HFFc6 (cell line): ENCODE data around the gene ANGPTL7. TPM values are rescaled to one million over a fixed set of nuclear protein-coding genes. Genes with fewer than 3 reads are reported as not detected.
"Not testable (repeated sequence)": the region's sequence is repeated elsewhere in the genome, so short reads cannot be mapped to it uniquely, and the experiment has no call there.

Source experiments
- DNase-seq: peaks from one replicate; pipeline ENCODE4 v3.0.0-alpha.2; 2018
- H3K27ac Mint-ChIP-seq: 2 replicates; pipeline ENCODE4 v1.8.0; 2020; ENCODE audit warnings: mild to moderate bottlenecking, mixed read lengths
- H3K27me3 Mint-ChIP-seq: 2 replicates; pipeline ENCODE4 v1.8.0; 2021; ENCODE audit warnings: mild to moderate bottlenecking, moderate library complexity, mixed read lengths; ENCODE audit not compliant: insufficient read depth
- H3K36me3 Mint-ChIP-seq: 2 replicates; pipeline ENCODE4 v1.8.0; 2021; ENCODE audit warnings: low read depth, mixed read lengths
- H3K4me1 Mint-ChIP-seq: 2 replicates; pipeline ENCODE4 v1.8.0; 2020; ENCODE audit warnings: low read depth, mixed read lengths
- H3K4me3 Mint-ChIP-seq: 2 replicates; pipeline ENCODE4 v1.8.0; 2020; ENCODE audit warnings: mild to moderate bottlenecking, moderate library complexity, mixed read lengths
- H3K9me3 Mint-ChIP-seq: 2 replicates; pipeline ENCODE4 v1.8.0; 2020; ENCODE audit warnings: mild to moderate bottlenecking, mixed read lengths
- CTCF ChIP-seq: fragments of 200-600 bp; sonication (generic); IDR thresholded peaks from 2 replicates; pipeline ENCODE4 v1.5.0; 2021; ENCODE audit warnings: antibody characterized with exemption, mild to moderate bottlenecking
- total RNA-seq, 6 experiments: library from RNA; stranded (reverse); fragmentation: NEBNext Ultra II Directional; extraction: Animal tissue kit (Norgen Biotek cat#: 25700); gene quantifications; 2 replicates in 1 of 6; 3 replicates in 5 of 6; pipeline ENCODE4 v1.2.3, GENCODE V29; 2021

Gene ANGPTL7
- total RNA-seq, 6 experiments from 2014 or later = not detected

- DNase-seq = no peak
- Mint-ChIP-seq H3K27me3 (no peaks in the 10 kb centered on the region; the same call in 1 of the 2 replicates), H3K4me3 (no peak overlapping the region), H3K4me1 (peaks cover 44% of the 10 kb centered on the region), H3K9me3 (no peaks in the 10 kb centered on the region), H3K27ac (peak overlapping the region; percentile 93), H3K36me3 (peaks cover 36% of the 10 kb centered on the region)
- no peak for TF ChIP-seq CTCF
Observed at GRCh38 chr1:11157394-11157793, 31.8 kb upstream of the ANGPTL7 start.

DNA sequence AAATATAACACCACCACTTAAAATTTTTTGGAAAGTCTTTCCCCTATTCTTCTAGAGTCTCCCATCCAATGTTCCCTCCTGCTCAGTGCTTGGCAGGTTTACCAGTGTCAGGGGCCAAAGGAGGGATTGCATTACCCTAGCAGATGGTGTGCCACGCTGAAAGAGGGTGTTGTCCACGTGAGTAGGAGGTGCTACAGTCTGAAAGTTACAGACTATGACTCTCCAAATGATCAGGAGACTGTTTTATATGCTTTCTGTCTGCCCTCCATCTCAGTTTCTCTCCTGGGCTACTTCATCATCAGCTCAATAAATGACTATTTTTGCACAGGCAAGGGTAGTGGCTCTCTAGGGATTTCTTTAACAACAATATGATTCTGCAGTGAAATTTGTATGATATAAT, 31.3 kb upstream of the ANGPTL7 start:
- H3K36me3 Mint-ChIP-seq = peaks cover 34% of the 10 kb centered on the region
- H3K27ac Mint-ChIP-seq = peak overlapping the region; percentile 93
- TF ChIP-seq CTCF = no peak
- peak; percentile 21 for DNase-seq
- H3K4me1 Mint-ChIP-seq = peaks cover 39% of the 10 kb centered on the region
- H3K4me3 Mint-ChIP-seq = peak overlapping the region; percentile 78
- H3K9me3 Mint-ChIP-seq = no peaks in the 10 kb centered on the region
- H3K27me3 Mint-ChIP-seq = no peaks in the 10 kb centered on the region; the same call in 1 of the 2 replicates

DNA sequence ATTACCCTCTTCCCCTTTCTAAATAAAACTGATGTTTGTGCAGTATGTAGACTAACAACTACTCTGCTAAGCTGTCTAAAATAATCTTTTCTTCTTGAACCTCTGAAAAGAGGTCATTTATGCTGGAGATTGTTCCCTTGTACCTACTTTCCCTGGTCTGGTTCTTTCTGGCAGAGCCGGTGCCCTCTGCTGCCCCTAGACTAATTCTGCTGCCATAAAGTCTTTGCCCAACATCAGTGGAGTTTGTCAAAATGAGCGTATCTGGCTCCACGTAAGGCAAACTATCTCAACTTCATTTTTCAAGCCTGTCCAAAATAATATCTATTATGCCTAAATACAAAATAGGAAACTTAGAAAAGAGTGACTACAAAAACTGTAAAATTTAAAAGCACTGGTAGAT, 30.9 kb upstream of the ANGPTL7 start:
- H3K36me3 Mint-ChIP-seq = peaks cover 35% of the 10 kb centered on the region
- H3K4me3 Mint-ChIP-seq = peak overlapping the region; percentile 78
- H3K27me3 Mint-ChIP-seq = no peaks in the 10 kb centered on the region; the same call in 1 of the 2 replicates
- peak overlapping the region; percentile 93 for H3K27ac Mint-ChIP-seq
- H3K9me3 Mint-ChIP-seq = no peaks in the 10 kb centered on the region
- DNase-seq = no peak
- TF ChIP-seq CTCF = 0 out of 2 replicates have a peak, but pooled peaks have one; percentile 7
- H3K4me1 Mint-ChIP-seq = peaks cover 39% of the 10 kb centered on the region

DNA sequence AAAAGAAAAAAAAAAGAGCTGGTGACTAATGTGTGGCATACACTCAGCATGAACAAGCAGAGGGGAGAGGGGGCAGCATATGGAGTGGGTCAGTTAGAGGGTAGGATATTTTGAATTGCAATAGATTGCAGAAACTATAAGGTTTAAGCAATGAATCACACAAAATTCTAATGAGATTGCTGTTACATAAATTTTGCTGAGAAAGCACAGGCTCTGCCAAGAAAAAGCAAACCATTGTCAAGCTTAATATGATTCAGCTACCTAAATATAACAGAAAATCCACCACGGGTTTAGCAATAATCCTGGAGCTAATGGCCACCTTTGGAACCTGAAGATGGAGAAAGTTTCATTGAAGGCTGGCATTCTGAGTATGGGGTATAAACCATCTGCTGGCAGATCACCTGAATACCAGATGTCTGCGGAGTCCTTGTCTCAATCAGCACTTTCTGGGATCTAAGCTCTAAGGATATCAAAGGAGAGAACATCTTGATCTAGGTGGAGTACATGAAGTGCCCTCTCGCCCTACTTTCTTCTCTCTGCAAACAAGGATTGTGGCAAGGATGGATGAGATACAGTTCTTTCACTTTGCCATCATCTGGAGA, 30.3 kb upstream of the ANGPTL7 start:
- Mint-ChIP-seq H3K27me3 (no peaks in the 10 kb centered on the region; the same call in 1 of the 2 replicates), H3K4me3 (peak overlapping the region; percentile 78), H3K27ac (peak overlapping the region; percentile 93), H3K36me3 (peaks cover 40% of the 10 kb centered on the region), H3K4me1 (peaks cover 39% of the 10 kb centered on the region), H3K9me3 (no peaks in the 10 kb centered on the region)
- TF ChIP-seq CTCF = no peak
- peak; percentile 96 for DNase-seq

- DNase-seq, H3K27me3 Mint-ChIP-seq, H3K9me3 Mint-ChIP-seq, H3K4me3 Mint-ChIP-seq, H3K27ac Mint-ChIP-seq: not testable (repeated sequence)
- peaks cover 23% of the 10 kb centered on the region for H3K4me1 Mint-ChIP-seq
- H3K36me3 Mint-ChIP-seq = peaks cover 45% of the 10 kb centered on the region
Observed at GRCh38 chr1:11162752-11163151, 26.4 kb upstream of the ANGPTL7 start.

DNA sequence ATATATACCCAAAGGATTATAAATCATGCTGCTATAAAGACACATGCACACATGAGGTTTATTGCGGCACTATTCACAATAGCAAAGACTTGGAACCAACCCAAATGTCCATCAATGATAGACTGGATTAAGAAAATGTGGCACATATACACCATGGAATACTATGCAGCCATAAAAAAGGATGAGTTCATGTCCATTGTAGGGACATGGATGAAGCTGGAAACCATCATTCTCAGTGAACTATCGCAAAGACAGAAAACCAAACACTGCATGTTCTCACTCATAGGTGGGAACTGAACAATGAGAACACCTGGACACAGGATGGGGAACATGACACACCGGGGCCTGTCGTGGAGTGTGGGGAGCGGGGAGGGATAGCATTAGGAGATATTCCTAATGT, 22.4 kb upstream of the ANGPTL7 start:
- not testable (repeated sequence) for H3K27ac Mint-ChIP-seq, DNase-seq, H3K27me3 Mint-ChIP-seq, H3K4me1 Mint-ChIP-seq, H3K9me3 Mint-ChIP-seq, H3K4me3 Mint-ChIP-seq
- H3K36me3 Mint-ChIP-seq = peaks cover 38% of the 10 kb centered on the region
